Medulla oblongata (tissue), 1 donor: ENCODE data around the gene HBZ.
"Not testable (repeated sequence)": the region's sequence is repeated elsewhere in the genome, so short reads cannot be mapped to it uniquely, and the experiment has no call there.

Source experiments
- DNase-seq: peaks from one replicate; pipeline ENCODE4 v3.0.0-alpha.2; 2015; ENCODE audit errors: extremely low spot score

Gene HBZ

GRCh38 chr16:133716-134115 is 18.7 kb upstream of the HBZ start:
- DNase-seq = no peak

GRCh38 chr16:138049-138417 is 14.4 kb upstream of the HBZ start:
- DNase-seq = no peak

- no peak for DNase-seq
Measured at GRCh38 chr16:140175-140857, 12.1 kb upstream of the HBZ start.

GRCh38 chr16:142405-142967 is 10.0 kb upstream of the HBZ start:
- peak; percentile 59 for DNase-seq

GRCh38 chr16:143047-143446 is 9.4 kb upstream of the HBZ start:
- no peak for DNase-seq

GRCh38 chr16:143456-143855 is 9.0 kb upstream of the HBZ start:
- no peak for DNase-seq

GRCh38 chr16:144797-145252 is 7.6 kb upstream of the HBZ start:
- DNase-seq = no peak

GRCh38 chr16:146646-147045 is 5.8 kb upstream of the HBZ start:
- no peak for DNase-seq

GRCh38 chr16:149024-149660 is 3.3 kb upstream of the HBZ start:
- DNase-seq = no peak

GRCh38 chr16:153129-153521 is 681 bp downstream of the HBZ start:
- DNase-seq = not testable (repeated sequence)

GRCh38 chr16:153550-154216 is 1.2 kb downstream of the HBZ start:
- DNase-seq = not testable (repeated sequence)

- no peak for DNase-seq
Measured at GRCh38 chr16:154217-155030, 2.0 kb downstream of the HBZ start.

GRCh38 chr16:155031-155398 is 2.6 kb downstream of the HBZ start:
- no peak for DNase-seq

GRCh38 chr16:159136-159849 is 6.8 kb downstream of the HBZ start:
- no peak for DNase-seq

- DNase-seq = not testable (repeated sequence)
Measured at GRCh38 chr16:160242-160641, 7.8 kb downstream of the HBZ start.

GRCh38 chr16:160691-161190 is 8.3 kb downstream of the HBZ start:
- no peak for DNase-seq

GRCh38 chr16:162271-162991 is 10.0 kb downstream of the HBZ start:
- DNase-seq = no peak

- DNase-seq = not testable (repeated sequence)
Measured at GRCh38 chr16:163139-163538, 10.7 kb downstream of the HBZ start.

GRCh38 chr16:163696-164095 is 11.3 kb downstream of the HBZ start:
- DNase-seq = not testable (repeated sequence)

- DNase-seq = not testable (repeated sequence)
Measured at GRCh38 chr16:164134-164823, 11.8 kb downstream of the HBZ start.
